KMS-11 (cell line): Measurements from ENCODE around the gene SDK1.

Source experiments
- H2AFZ ChIP-seq: fragments of 200-600 bp; sonication (generic); 2 replicates; pipeline ENCODE4 v1.6.1; 2016; ENCODE audit warnings: antibody characterized with exemption, mixed run types, low read depth
- H3K27ac ChIP-seq: fragments of 200-600 bp; sonication (generic); 2 replicates; pipeline ENCODE4 v1.6.1; 2016; ENCODE audit warnings: mild to moderate bottlenecking, mixed run types
- H3K27me3 ChIP-seq: fragments of 200-600 bp; sonication (generic); 2 replicates; pipeline ENCODE4 v1.6.1; 2017; ENCODE audit warnings: mild to moderate bottlenecking, low read depth, mixed run types, moderate library complexity; ENCODE audit not compliant: insufficient read depth
- H3K36me3 ChIP-seq: fragments of 200-600 bp; sonication (generic); 2 replicates; pipeline ENCODE4 v1.6.1; 2017; ENCODE audit warnings: mild to moderate bottlenecking, mixed run types; ENCODE audit not compliant: insufficient read depth
- H3K4me1 ChIP-seq: fragments of 200-600 bp; sonication (generic); 2 replicates; pipeline ENCODE4 v1.6.1; 2016; ENCODE audit warnings: mild to moderate bottlenecking, low read depth, mixed run types; ENCODE audit not compliant: poor library complexity, severe bottlenecking
- H3K4me2 ChIP-seq: fragments of 200-600 bp; sonication (generic); 2 replicates; pipeline ENCODE4 v1.7.0; 2016; ENCODE audit warnings: mild to moderate bottlenecking, mixed run types
- H3K4me3 ChIP-seq: fragments of 200-600 bp; sonication (generic); IDR thresholded peaks from 2 replicates; pipeline ENCODE4 v1.6.1; 2017; ENCODE audit warnings: low read depth, low read length, mixed read lengths; ENCODE audit not compliant: insufficient read depth
- H3K79me2 ChIP-seq: fragments of 200-600 bp; sonication (generic); 2 replicates; pipeline ENCODE4 v1.6.1; 2016; ENCODE audit warnings: low read depth, mixed run types; ENCODE audit not compliant: insufficient read depth
- H3K9ac ChIP-seq: fragments of 200-600 bp; sonication (generic); 2 replicates; pipeline ENCODE4 v1.6.1; 2016; ENCODE audit warnings: mild to moderate bottlenecking, mixed run types
- H4K20me1 ChIP-seq: fragments of 200-600 bp; sonication (generic); 2 replicates; pipeline ENCODE4 v1.6.1; 2016; ENCODE audit warnings: mild to moderate bottlenecking, mixed run types; ENCODE audit not compliant: insufficient read depth
- TF ChIP-seq, protein P1 (sequence below): fragments of 200-600 bp; sonication (generic); conservative IDR thresholded peaks from 2 replicates; pipeline ENCODE4 v1.6.1; 2017; ENCODE audit warnings: low read depth, mild to moderate bottlenecking, antibody characterized with exemption, low read length, moderate library complexity, mixed read lengths

The SDK1 gene

DNA sequence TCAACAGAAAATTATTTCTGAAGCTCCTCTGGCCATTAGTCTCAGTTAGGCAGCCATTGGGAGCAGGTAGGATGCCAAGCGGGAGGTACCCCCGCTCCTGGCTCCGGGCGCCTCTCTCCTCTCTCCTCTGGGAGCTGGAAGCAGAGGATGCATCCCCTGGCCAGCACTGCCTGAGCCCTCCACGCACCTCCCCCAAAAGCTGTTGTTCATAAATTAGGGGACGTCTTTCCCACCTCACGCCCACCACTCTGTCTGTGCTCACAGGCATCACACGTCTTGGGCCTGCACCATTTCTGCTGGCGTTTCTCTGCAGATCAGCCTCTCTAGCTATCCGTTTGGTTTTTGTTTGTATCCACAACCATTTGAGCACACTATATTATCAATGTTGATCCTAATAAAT is 772.0 kb downstream of the SDK1 start:
- Histone ChIP-seq H3K4me2 (no peak overlapping the region), H4K20me1 (no peaks in the 10 kb centered on the region), H2AFZ (no peak overlapping the region), H3K9ac (no peak overlapping the region), H3K27ac (no peak overlapping the region), H3K36me3 (no peaks in the 10 kb centered on the region), H3K4me3 (no peak overlapping the region), H3K27me3 (no peaks in the 10 kb centered on the region), H3K79me2 (no peaks in the 10 kb centered on the region), H3K4me1 (no peaks in the 10 kb centered on the region)
- TF ChIP-seq, protein P1, sequence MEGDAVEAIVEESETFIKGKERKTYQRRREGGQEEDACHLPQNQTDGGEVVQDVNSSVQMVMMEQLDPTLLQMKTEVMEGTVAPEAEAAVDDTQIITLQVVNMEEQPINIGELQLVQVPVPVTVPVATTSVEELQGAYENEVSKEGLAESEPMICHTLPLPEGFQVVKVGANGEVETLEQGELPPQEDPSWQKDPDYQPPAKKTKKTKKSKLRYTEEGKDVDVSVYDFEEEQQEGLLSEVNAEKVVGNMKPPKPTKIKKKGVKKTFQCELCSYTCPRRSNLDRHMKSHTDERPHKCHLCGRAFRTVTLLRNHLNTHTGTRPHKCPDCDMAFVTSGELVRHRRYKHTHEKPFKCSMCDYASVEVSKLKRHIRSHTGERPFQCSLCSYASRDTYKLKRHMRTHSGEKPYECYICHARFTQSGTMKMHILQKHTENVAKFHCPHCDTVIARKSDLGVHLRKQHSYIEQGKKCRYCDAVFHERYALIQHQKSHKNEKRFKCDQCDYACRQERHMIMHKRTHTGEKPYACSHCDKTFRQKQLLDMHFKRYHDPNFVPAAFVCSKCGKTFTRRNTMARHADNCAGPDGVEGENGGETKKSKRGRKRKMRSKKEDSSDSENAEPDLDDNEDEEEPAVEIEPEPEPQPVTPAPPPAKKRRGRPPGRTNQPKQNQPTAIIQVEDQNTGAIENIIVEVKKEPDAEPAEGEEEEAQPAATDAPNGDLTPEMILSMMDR: no peak

DNA sequence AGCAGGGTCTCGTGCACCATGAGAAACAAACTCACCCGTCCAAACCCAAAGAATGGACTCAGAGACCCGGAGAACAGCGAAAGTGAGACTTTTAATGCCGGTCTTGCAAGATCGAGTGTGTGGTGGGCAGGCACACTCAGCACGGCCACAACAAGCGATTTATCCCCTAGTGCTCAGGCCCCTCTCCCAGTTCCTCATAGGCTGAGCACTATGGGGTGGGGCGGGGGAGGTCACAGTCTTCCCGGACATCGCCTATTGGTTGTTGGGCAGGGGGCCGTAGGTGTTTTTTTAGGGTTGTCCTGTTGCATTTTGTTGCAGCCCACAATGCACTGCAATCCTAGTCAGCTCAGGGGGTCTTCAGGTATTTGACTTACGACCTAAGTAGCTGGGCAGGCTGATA is 772.7 kb downstream of the SDK1 start:
- H3K4me1 ChIP-seq: no peaks in the 10 kb centered on the region
- no peak overlapping the region for H3K4me3 ChIP-seq
- H3K9ac ChIP-seq: no peak overlapping the region
- TF ChIP-seq, protein P1: no peak
- no peaks in the 10 kb centered on the region for H4K20me1 ChIP-seq
- H3K79me2 ChIP-seq: no peaks in the 10 kb centered on the region
- no peaks in the 10 kb centered on the region for H3K36me3 ChIP-seq
- no peak overlapping the region for H3K4me2 ChIP-seq
- no peaks in the 10 kb centered on the region for H3K27me3 ChIP-seq
- no peak overlapping the region for H3K27ac ChIP-seq
- no peak overlapping the region for H2AFZ ChIP-seq

DNA sequence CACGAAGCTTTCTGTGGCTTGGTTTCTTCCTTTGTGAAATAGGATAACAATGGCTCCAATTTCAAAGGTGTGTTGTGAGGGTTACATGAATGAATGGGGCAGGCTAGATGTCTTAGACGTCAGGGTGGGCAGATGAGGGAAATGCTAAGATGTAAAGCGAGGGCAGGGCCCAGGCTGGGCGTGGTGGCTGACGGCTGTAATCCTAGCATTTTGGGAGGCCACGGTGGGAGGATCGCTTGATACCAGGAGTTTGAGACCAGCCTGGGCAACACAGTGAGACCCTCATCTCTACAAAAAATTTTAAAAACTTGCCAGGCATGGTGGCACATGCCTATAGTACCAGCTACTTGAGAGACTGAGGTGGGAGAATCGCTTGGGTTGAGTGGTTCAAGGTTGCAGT is 773.4 kb downstream of the SDK1 start:
- TF ChIP-seq, protein P1: no peak
- Histone ChIP-seq H2AFZ (no peak overlapping the region), H3K4me1 (no peaks in the 10 kb centered on the region), H3K27ac (no peak overlapping the region), H3K4me2 (no peak overlapping the region), H3K36me3 (no peaks in the 10 kb centered on the region), H3K4me3 (no peak overlapping the region), H3K9ac (no peak overlapping the region), H3K79me2 (no peaks in the 10 kb centered on the region), H4K20me1 (no peaks in the 10 kb centered on the region), H3K27me3 (no peaks in the 10 kb centered on the region)

DNA sequence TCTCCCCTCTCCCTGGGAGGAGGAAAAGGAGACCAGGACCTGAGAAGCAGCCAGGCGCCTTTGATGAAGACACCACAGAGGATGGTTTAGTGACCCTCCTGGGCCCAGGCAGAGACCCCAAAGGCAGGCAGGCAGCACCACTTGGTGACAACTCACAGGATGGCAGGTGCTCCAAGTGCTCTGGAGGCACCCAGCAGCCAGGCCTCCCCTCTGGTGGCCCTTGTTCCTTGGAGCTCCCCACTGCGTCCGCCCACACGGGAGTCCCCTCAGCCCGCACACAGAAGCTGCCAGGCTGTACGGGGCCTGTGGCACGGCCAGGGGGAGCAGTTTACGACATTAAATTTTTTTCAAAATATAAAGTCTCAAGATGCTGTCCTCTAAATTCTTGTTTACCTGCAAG is 773.9 kb downstream of the SDK1 start:
- TF ChIP-seq, protein P1: no peak
- no peaks in the 10 kb centered on the region for H3K4me1 ChIP-seq
- H3K27ac ChIP-seq: no peak overlapping the region
- H3K36me3 ChIP-seq: no peaks in the 10 kb centered on the region
- H3K79me2 ChIP-seq: no peaks in the 10 kb centered on the region
- no peak overlapping the region for H2AFZ ChIP-seq
- no peaks in the 10 kb centered on the region for H3K27me3 ChIP-seq
- no peak overlapping the region for H3K4me3 ChIP-seq
- no peak overlapping the region for H3K9ac ChIP-seq
- no peaks in the 10 kb centered on the region for H4K20me1 ChIP-seq
- H3K4me2 ChIP-seq: no peak overlapping the region
